ENCODE measurements around the gene ADCY5.

ADCY5 gene

DNA sequence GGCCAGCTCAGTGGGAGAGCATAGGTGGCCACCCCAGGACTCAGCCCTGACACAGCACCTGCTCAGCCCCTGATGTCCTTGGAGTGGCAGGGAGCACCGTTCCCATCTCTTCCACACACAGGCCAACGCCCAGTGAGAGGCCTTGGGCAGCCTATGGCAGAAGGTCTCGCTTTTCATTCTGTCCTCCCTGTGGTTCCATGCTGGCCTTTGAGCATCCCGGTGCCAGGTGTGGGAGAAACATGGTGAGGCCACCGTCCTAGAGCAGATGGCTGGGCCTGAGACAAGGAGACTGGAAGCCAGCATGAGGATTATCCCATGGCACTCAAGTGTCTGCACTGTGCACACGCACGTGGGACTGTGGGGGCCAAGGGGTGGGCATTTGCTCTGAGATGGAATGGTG is 25.1 kb downstream of the ADCY5 start:
- TF ChIP-seq, protein P1, sequence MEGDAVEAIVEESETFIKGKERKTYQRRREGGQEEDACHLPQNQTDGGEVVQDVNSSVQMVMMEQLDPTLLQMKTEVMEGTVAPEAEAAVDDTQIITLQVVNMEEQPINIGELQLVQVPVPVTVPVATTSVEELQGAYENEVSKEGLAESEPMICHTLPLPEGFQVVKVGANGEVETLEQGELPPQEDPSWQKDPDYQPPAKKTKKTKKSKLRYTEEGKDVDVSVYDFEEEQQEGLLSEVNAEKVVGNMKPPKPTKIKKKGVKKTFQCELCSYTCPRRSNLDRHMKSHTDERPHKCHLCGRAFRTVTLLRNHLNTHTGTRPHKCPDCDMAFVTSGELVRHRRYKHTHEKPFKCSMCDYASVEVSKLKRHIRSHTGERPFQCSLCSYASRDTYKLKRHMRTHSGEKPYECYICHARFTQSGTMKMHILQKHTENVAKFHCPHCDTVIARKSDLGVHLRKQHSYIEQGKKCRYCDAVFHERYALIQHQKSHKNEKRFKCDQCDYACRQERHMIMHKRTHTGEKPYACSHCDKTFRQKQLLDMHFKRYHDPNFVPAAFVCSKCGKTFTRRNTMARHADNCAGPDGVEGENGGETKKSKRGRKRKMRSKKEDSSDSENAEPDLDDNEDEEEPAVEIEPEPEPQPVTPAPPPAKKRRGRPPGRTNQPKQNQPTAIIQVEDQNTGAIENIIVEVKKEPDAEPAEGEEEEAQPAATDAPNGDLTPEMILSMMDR (IDR thresholded peaks at IDR 0.05; ENCODE audit: low read length, missing control alignments), result no peak
- no peak overlapping the region for H3K4me3 ChIP-seq (replicated peaks; ENCODE audit: low read depth, low read length)

DNA sequence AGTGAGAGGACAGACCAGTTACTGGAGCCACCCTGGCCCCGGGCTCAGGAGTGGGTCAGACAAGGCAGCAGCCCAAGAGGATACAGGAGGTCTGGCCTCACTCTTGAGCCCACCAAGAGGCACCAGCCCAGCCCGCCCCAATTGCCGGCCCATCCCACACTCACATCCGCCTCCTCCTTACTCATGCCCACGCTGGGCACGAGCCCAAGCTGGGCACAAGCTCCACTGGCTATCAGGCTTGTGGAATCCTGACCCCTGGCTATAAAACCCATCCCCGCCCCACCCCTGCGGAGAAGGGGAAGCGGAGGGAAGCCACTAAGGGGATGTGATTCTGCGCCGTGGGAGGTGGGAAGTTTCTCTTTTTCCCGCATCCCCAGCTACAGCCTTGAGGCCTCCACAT is 25.9 kb downstream of the ADCY5 start:
- H3K4me3 ChIP-seq (replicated peaks; ENCODE audit: low read depth, low read length), result no peak overlapping the region
- no peak for DNase-seq (ENCODE audit: low read depth)
- TF ChIP-seq, protein P1 (IDR thresholded peaks at IDR 0.05; ENCODE audit: low read length, missing control alignments), result no peak

More for the DNA sequence above, 25.1 kb downstream of the ADCY5 start:
- no peak for DNase-seq (ENCODE audit: low read depth)

DNA sequence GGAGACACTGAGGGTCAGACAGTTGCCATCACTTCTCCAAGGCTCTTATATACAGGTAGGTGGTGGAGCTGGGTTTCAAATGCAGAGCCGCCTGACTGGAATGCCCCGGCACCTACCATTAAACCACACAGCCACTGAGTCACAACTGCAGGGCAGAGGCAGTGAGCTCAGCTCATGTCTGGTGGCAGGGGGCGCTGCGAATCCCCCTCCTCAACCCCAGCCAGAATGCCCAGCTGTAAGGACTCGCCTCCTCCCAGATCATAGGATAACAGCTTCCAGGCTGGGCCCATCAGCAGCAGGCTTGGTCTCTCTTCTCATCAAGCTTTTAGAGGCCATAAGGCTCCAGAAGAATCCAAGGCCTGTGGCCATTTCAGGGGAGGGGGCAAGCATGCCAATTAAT is 26.4 kb downstream of the ADCY5 start:
- DNase-seq (ENCODE audit: low read depth), result no peak
- TF ChIP-seq, protein P1 (IDR thresholded peaks at IDR 0.05; ENCODE audit: low read length, missing control alignments), result no peak
- H3K4me3 ChIP-seq (replicated peaks; ENCODE audit: low read depth, low read length), result no peak overlapping the region

DNA sequence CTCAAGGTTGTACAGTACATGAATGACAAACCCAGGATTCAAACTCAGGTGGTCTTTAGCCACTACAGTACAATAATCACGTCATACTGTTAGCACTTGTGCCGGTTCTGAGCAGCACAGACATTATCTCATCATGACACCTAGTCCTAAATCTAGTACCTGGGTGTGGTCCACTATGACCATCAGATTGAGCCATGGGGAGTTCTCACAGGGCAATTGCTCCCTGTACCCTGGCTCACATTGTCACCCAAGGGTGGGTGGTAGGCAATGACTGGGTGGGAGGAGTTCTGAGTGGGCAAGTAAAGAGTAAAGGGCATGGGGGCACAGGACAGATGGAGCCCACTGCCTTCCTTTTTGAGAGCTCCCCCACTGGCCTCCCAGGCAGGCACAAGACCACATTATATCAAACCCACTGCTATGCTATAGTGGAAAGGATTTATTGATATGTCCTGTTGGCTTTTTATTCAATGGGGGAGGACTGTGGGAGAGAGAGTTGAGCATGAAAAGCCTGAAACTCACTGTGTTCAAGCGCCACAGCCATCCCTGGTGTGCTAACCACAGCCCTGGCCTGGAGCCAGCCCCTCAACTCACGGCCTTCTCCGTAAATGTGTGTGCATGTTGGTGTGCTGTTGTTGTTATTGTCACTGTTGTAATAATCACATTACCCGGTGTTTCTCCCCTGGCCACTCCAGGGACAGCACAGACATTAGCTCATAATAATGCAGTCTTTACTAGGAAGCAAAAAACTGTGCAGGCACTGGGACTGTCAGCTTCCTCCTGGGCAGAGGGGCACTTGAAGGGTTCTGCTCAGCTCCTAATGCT is 27.3 kb downstream of the ADCY5 start:
- DNase-seq (ENCODE audit: low read depth), result peak; percentile 14
- TF ChIP-seq, protein P1 (IDR thresholded peaks at IDR 0.05; ENCODE audit: low read length, missing control alignments), result no peak
- H3K4me3 ChIP-seq (replicated peaks; ENCODE audit: low read depth, low read length), result no peak overlapping the region

DNA sequence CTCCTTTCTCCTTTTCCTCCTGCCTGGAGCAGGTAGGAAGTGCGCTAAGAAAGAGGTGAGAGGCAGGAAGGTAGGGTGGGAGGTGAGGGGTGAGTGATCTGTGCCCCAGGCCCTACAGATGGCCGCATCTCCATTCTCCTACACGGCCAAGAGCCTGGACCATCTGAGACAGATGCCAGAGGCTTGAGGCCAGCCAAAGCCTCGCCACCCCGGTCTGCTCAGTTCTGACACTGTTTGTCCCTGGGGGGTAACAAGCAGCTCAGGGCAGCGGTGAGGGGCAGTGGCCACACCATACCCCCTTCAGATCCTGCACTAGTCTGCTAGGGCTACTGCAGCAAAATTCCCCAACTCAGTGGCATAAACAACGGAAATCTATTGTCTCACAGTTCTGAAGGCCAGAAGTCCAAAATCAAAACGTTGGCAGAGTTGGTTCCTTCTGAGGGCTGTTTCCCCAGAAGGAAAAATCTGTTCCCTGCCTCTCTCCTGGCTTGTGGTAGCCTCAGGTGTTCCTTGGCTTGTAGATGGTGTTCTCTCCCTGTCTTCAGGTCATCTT is 28.4 kb downstream of the ADCY5 start:
- TF ChIP-seq, protein P1 (IDR thresholded peaks at IDR 0.05; ENCODE audit: low read length, missing control alignments), result no peak
- no peak for DNase-seq (ENCODE audit: low read depth)

DNA sequence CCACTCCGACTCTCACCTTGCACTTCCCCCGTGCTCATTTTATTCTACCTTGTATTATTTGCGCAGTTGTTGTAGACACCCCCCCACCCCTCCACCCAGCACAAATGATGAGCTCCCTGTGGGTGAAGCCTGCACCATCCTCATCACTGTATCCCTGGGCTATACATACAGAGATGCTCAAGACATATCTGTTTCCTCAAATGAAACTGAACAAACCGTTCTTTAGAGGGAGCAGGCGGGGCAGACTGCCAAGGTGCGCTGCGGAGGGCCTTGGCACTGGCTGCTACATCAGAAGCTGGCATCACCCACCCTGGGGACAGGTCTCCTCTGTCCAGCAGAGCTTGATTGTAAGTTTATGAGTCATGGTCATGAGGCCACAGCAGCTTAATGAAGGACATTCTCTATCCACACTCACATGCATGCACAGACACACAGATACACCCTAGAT is 29.0 kb downstream of the ADCY5 start:
- no peak overlapping the region for H3K4me3 ChIP-seq (replicated peaks; ENCODE audit: low read depth, low read length)
- no peak for DNase-seq (ENCODE audit: low read depth)
- TF ChIP-seq, protein P1 (IDR thresholded peaks at IDR 0.05; ENCODE audit: low read length, missing control alignments), result no peak

More for the DNA sequence above, 28.4 kb downstream of the ADCY5 start:
- H3K4me3 ChIP-seq (replicated peaks; ENCODE audit: low read depth, low read length), result no peak overlapping the region

Data from fibroblast of pulmonary artery (primary cell).